Activated CD4-positive, alpha-beta T cell treated with anti-CD3 and anti-CD28 coated beads, Interleukin-2, amount 10 ng/mL, durations not matched to agents 7 days and 5 days (primary cell): Measurements from ENCODE around the gene CYP4X1. TPM values are rescaled to one million over a fixed set of nuclear protein-coding genes. Genes with fewer than 3 reads are reported as not detected.
"Not testable (repeated sequence)": the region's sequence is repeated elsewhere in the genome, so short reads cannot be mapped to it uniquely, and the experiment has no call there.

Source experiments
- CTCF ChIA-PET: fragments of 350-600 bp; sonication (Branson Sonifier 250); formaldehyde crosslinking; loops from one replicate; lab custom pipeline; 2021; ENCODE audit warnings: antibody characterized with exemption; lab: Charles Lee
- POLR2A ChIA-PET: fragments of 350-600 bp; sonication (Branson Sonifier 250); formaldehyde crosslinking; loops from one replicate; lab custom pipeline; 2021; ENCODE audit warnings: antibody characterized with exemption; lab: Charles Lee
- DNase-seq: peaks from one replicate; pipeline ENCODE4 v3.0.0-alpha.2; 2020
- H3K27ac Mint-ChIP-seq: one replicate; pipeline ENCODE4 v1.8.0; 2021; ENCODE audit warnings: mild to moderate bottlenecking, moderate library complexity, mixed read lengths
- H3K27me3 Mint-ChIP-seq: one replicate; pipeline ENCODE4 v1.8.0; 2021; ENCODE audit warnings: mixed read lengths
- H3K36me3 Mint-ChIP-seq: one replicate; pipeline ENCODE4 v1.8.0; 2021; ENCODE audit warnings: low read depth, mixed read lengths
- H3K4me1 Mint-ChIP-seq: one replicate; pipeline ENCODE4 v1.8.0; 2021; ENCODE audit warnings: mixed read lengths
- H3K4me3 Mint-ChIP-seq: one replicate; pipeline ENCODE4 v1.8.0; 2021; ENCODE audit warnings: mild to moderate bottlenecking, moderate library complexity, mixed read lengths
- H3K9me3 Mint-ChIP-seq: one replicate; pipeline ENCODE4 v1.8.0; 2021; ENCODE audit warnings: mixed read lengths
- total RNA-seq, 2 experiments: library from RNA; stranded (reverse); gene quantifications; one replicate each; pipeline ENCODE4 v1.2.3, GENCODE V29; 2021

The CYP4X1 gene, protein sequence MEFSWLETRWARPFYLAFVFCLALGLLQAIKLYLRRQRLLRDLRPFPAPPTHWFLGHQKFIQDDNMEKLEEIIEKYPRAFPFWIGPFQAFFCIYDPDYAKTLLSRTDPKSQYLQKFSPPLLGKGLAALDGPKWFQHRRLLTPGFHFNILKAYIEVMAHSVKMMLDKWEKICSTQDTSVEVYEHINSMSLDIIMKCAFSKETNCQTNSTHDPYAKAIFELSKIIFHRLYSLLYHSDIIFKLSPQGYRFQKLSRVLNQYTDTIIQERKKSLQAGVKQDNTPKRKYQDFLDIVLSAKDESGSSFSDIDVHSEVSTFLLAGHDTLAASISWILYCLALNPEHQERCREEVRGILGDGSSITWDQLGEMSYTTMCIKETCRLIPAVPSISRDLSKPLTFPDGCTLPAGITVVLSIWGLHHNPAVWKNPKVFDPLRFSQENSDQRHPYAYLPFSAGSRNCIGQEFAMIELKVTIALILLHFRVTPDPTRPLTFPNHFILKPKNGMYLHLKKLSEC
- not detected for total RNA-seq

DNA sequence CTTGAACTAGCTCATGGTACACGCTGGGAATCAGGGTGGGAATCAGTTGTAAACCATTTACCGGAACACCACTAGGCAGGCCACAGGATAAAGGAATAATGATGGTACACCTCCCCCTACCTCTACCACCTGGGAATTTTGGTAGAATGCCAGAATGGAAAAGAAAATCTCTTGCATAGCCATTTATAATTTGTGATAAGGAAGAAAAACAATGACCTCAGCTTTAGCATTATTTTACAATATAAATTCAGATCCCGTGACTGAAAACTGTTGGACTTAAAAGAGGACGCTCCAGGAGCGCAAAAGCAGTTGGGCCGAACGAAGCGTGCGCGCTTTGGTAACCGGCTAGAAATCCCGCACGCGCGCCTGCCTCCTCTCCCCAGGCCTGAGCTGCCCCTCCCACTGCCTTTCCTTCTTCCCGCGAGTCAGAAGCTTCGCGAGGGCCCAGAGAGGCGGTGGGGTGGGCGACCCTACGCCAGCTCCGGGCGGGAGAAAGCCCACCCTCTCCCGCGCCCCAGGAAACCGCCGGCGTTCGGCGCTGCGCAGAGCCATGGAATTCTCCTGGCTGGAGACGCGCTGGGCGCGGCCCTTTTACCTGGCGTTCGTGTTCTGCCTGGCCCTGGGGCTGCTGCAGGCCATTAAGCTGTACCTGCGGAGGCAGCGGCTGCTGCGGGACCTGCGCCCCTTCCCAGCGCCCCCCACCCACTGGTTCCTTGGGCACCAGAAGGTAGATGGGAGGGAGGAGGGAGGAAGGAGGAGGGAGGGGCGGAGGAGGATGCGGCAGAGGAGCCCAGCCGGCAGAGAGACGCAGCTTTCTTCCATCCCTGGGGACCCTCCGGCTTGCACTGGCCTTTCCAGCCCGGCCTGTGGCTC, at the start of gene CYP4X1:
Gene CYP4X1 (plus strand): TSS at position 402 of the 873 bp plus-strand sequence. CDS start 149 bp downstream, at position 551.
- Mint-ChIP-seq H3K4me3 (no peak within 1 kb of the TSS), H3K27ac (no peak within 1 kb of the TSS), H3K27me3 (peaks cover 35% of the 10 kb centered on the region), H3K9me3 (no peaks in the 10 kb centered on the region), H3K4me1 (no peaks in the 10 kb centered on the region), H3K36me3 (no peaks in the 10 kb centered on the region)
- no peak for DNase-seq
- CTCF ChIA-PET, result no interaction called here
- POLR2A ChIA-PET, result no interaction called here

DNA sequence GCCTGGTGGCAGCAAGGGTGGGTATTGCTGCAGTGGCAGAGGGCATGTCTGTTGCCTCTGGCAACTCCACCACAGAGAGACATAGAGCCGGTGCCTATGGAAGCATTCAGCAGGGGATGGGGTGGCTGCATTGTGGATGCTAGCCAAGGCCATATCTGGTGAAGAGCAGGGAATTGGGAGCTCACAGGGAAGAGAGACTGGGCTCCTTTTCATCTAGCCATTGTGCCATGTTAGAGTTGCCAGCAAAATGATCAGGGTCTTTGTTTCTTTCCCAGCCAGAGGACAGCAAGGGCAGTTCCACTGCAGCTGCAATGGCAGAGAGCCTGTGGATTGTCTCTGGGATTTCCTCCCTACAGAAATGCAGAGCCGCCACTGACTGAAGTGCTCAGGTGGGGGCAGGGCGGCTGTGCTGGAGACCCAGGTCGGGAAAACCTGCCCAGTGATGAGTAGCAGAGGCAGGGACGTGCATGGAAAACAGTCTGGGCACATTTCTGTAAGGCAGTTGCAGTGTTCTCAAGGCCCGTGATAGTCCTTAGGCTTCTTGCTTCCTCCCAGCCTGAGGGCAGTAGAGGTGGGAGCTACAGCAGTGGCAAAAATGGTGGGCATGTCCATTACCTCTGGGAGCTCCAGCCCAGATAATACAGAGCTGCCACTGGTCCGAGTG, 40.2 kb upstream of the CYP4X1 start:
- H3K27me3 Mint-ChIP-seq, result peaks cover 25% of the 10 kb centered on the region
- CTCF ChIA-PET, result no interaction called here
- no peaks in the 10 kb centered on the region for H3K36me3 Mint-ChIP-seq

GRCh38 chr1:46983830-46984586, 39.5 kb upstream of the CYP4X1 start:
- H3K4me1 Mint-ChIP-seq, result no peaks in the 10 kb centered on the region
- CTCF ChIA-PET, result interaction anchor here (1.0 kb wide), 1 partner anchor 11 kb away, joined by 5 read pairs; no protein-coding TSS in a partner anchor
- no peak overlapping the region for H3K4me3 Mint-ChIP-seq

More for the DNA sequence above, 40.2 kb upstream of the CYP4X1 start:
- H3K9me3 Mint-ChIP-seq, result no peaks in the 10 kb centered on the region
- POLR2A ChIA-PET, result no interaction called here
- H3K4me3 Mint-ChIP-seq, result no peak overlapping the region
- H3K27ac Mint-ChIP-seq, result no peak overlapping the region
- DNase-seq, result no peak
- no peaks in the 10 kb centered on the region for H3K4me1 Mint-ChIP-seq

DNA sequence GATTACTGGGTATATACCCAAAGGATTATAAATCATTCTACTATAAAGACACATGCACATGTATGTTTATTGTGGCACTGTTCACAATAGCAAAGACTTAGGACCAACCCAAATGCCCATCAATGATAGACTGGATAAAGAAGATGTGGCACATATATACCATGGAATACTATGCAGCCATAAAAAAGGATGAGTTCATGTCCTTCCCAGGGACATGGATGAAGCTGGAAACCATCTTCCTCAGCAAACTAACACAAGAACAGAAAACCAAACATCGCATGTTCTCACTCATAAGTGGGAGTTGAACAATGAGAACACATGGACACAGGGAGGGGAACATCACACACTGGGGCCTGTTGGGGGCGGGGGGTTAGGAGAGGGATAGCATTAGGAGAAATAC, 32.9 kb upstream of the CYP4X1 start:
- CTCF ChIA-PET, H3K4me1 Mint-ChIP-seq, H3K4me3 Mint-ChIP-seq, H3K27ac Mint-ChIP-seq, POLR2A ChIA-PET, H3K36me3 Mint-ChIP-seq, DNase-seq, H3K9me3 Mint-ChIP-seq: not testable (repeated sequence)
- H3K27me3 Mint-ChIP-seq, result peaks cover 22% of the 10 kb centered on the region

More at GRCh38 chr1:46983830-46984586, 39.5 kb upstream of the CYP4X1 start:
- Mint-ChIP-seq H3K36me3 (no peaks in the 10 kb centered on the region), H3K27me3 (peaks cover 25% of the 10 kb centered on the region), H3K9me3 (no peaks in the 10 kb centered on the region), H3K27ac (no peak overlapping the region)
- POLR2A ChIA-PET, result no interaction called here
- no peak for DNase-seq

DNA sequence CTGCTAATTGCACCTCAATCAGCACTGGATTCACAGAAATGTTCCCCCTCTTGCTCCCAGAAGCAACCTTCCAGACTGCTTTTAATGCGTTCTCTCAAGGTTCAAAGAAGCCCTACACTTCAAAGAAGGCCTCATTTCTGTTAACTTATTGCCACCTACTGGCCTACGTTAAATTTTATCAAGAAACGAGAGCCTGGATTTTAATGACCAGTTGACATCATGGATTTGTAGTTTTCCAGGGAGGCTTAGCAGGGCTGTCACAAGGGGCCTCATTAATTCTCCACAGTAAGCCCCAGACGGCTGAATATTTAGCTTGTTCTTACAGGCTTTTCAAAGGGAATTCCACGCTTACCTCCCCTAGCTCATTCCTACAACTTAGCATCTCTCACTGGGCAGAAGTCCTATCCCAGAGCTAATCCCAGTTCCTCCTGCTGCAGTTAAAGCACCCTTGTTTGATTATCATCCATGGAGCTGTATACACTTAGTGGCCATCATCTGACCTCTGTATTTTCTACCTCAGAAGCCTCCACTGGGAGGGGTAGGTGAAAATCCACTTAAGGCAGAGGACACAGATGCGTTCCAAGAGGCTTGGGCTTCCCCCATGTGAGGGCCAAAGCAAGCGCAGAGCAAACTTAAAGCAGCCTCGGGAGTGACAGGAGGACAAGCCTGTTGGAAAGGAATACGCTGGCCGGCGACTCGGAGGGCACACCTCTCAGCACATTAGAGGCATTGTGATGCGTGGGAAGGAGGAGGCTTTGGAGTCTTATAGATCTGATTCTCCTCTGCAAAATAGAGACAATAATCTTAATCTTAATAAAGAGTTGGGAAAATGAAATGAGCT, 32.2 kb upstream of the CYP4X1 start:
- POLR2A ChIA-PET, result no interaction called here
- Mint-ChIP-seq H3K4me1 (no peaks in the 10 kb centered on the region), H3K4me3 (no peak overlapping the region), H3K9me3 (no peaks in the 10 kb centered on the region), H3K36me3 (no peaks in the 10 kb centered on the region), H3K27ac (no peak overlapping the region), H3K27me3 (peaks cover 24% of the 10 kb centered on the region)
- CTCF ChIA-PET, result interaction anchor here (0.6 kb wide), 1 partner anchor 209 kb away, joined by 3 read pairs; no protein-coding TSS in a partner anchor
- DNase-seq, result no peak

DNA sequence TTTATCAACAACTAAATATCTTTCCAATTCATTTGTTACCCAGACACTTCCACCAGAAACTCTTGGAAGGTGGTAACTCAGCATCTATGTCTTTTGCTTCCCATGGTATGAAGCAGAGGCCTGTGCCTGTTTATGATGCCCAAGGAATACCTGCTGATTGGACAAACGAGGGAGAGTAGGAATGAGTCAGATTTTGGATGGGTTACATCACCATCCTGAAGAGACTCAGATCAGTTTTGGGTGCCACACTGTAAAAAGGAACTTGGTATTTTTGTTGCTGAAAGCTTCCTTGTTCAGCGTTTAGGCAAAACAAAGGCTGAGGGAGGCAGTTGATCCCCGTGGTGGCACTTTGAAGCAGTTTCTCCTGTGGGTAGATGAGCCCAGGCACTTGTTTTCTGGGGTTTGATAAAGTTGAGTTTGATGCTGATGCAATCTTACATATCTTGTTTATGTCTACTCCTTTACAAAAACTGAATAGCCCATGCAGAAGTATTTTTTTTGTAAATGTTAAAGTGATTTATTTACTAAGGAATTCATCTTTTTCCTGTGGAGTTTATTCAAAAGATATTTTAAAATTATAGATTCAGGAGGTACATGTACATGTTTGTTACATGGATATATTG, 26.7 kb upstream of the CYP4X1 start:
- Mint-ChIP-seq H3K27me3 (peaks cover 32% of the 10 kb centered on the region), H3K9me3 (no peaks in the 10 kb centered on the region), H3K4me3 (no peak overlapping the region), H3K27ac (no peak overlapping the region), H3K4me1 (no peaks in the 10 kb centered on the region), H3K36me3 (no peaks in the 10 kb centered on the region)
- no peak for DNase-seq
- ChIA-PET CTCF (no interaction called here), POLR2A (no interaction called here)

- Mint-ChIP-seq H3K4me3 (no peak overlapping the region), H3K4me1 (no peaks in the 10 kb centered on the region), H3K9me3 (no peaks in the 10 kb centered on the region), H3K27ac (no peak overlapping the region), H3K36me3 (no peaks in the 10 kb centered on the region), H3K27me3 (peaks cover 29% of the 10 kb centered on the region)
- POLR2A ChIA-PET, result no interaction called here
- DNase-seq, result no peak
- CTCF ChIA-PET, result no interaction called here
Observed at GRCh38 chr1:47002211-47002610, 21.3 kb upstream of the CYP4X1 start.

GRCh38 chr1:47003896-47004403, 19.5 kb upstream of the CYP4X1 start:
- CTCF ChIA-PET, result no interaction called here
- H3K36me3 Mint-ChIP-seq, result no peaks in the 10 kb centered on the region
- H3K27ac Mint-ChIP-seq, result no peak overlapping the region
- H3K4me1 Mint-ChIP-seq, result no peaks in the 10 kb centered on the region
- no peak overlapping the region for H3K4me3 Mint-ChIP-seq
- POLR2A ChIA-PET, result no interaction called here
- peaks cover 24% of the 10 kb centered on the region for H3K27me3 Mint-ChIP-seq
- no peaks in the 10 kb centered on the region for H3K9me3 Mint-ChIP-seq
- DNase-seq, result no peak

DNA sequence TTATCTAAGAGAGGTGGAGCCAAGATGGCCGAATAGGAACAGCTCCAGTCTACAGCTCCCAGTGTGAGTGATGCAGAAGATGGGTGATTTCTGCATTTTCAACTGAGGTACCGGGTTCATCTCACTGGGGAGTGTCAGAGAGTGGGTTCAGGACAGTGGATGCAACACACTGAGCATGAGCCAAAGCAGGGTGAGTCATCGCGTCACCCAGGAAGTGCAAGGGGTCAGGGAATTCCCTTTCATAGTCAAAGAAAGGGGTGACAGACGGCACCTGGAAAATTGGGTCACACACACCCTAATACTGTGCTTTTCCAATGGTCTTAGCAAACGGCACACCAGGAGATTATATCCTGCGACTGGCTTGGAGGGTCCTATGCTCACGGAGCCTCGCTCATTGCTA, 17.0 kb upstream of the CYP4X1 start:
- CTCF ChIA-PET, H3K4me3 Mint-ChIP-seq, H3K27ac Mint-ChIP-seq, H3K4me1 Mint-ChIP-seq, H3K36me3 Mint-ChIP-seq, DNase-seq, H3K9me3 Mint-ChIP-seq: not testable (repeated sequence)
- peaks cover 18% of the 10 kb centered on the region for H3K27me3 Mint-ChIP-seq
- POLR2A ChIA-PET, result interaction anchor here (0.6 kb wide), 1 partner anchor 98 kb away, joined by 3 read pairs; no protein-coding TSS in a partner anchor

- H3K27me3 Mint-ChIP-seq, result peaks cover 24% of the 10 kb centered on the region
- H3K27ac Mint-ChIP-seq, result no peak overlapping the region
- CTCF ChIA-PET, result no interaction called here
- no peak for DNase-seq
- H3K4me1 Mint-ChIP-seq, result no peaks in the 10 kb centered on the region
- no peak overlapping the region for H3K4me3 Mint-ChIP-seq
- POLR2A ChIA-PET, result no interaction called here
- no peaks in the 10 kb centered on the region for H3K36me3 Mint-ChIP-seq
- H3K9me3 Mint-ChIP-seq, result no peaks in the 10 kb centered on the region
Observed at GRCh38 chr1:47013293-47013692, 10.2 kb upstream of the CYP4X1 start.

DNA sequence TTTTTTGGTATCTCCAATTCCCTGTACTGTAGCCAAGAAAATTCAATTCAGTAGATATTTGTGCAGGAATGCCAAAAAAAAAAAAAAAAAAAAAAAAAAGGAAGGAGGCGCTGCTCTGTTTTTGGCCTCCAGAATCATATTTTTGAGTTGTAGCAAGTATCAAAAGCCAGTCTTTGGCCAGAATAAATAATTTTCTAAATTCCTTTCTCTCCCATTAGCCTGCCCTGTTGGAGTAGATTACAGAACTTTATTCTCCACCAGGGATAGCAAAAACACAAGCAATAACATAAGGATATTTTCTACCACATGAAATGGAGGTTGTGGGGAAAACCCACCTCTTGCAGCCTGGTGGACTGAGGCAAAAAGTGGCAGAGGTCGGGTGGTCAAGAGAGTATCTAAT, 2.4 kb upstream of the CYP4X1 start:
- H3K4me1 Mint-ChIP-seq, result no peaks in the 10 kb centered on the region
- CTCF ChIA-PET, result no interaction called here
- POLR2A ChIA-PET, result no interaction called here
- H3K4me3 Mint-ChIP-seq, result no peak overlapping the region
- H3K27me3 Mint-ChIP-seq, result peaks cover 37% of the 10 kb centered on the region
- no peaks in the 10 kb centered on the region for H3K36me3 Mint-ChIP-seq
- H3K9me3 Mint-ChIP-seq, result no peaks in the 10 kb centered on the region
- DNase-seq, result no peak
- H3K27ac Mint-ChIP-seq, result no peak overlapping the region
